ENCODE measurements around the gene DISP3. TPM values are rescaled to one million over a fixed set of nuclear protein-coding genes. Genes with fewer than 3 reads are reported as not detected.

DISP3 gene
- total RNA-seq, 1 experiment from 2014 or later: 2.3 TPM

DNA sequence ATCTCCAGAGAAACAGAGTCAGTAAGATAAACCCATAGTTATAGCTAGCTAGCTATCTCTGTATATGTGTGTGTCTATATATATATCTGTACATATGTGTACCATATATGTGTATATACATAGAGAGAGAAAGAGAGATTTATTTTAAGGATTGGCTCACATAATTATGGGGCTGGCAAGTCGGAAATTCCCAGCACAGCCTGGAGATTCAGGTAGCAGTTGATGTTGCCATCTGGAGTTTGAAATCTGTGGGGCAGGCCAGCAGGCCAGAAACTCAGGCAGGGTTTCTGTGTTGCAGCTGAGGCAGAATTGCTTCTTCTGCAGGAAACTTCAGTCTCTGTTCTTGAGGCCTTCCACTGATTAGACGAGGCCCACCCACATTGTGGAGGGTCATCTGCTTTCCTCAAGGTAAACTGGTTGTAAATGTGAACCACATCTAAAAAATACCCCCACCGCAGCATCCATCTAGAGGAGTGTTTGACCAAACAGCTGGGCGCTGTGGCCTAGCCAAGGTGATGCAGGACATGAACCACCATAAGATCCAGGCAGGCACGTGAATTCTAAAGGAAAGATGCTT lies 94.2 kb downstream of the DISP3 start:
- Histone ChIP-seq H3K4me2 (ENCODE audit: low read length) (no peak overlapping the region), H3K36me3 (ENCODE audit: control insufficient read depth in 1 of 2, insufficient read depth in 2 of 2, low read length in 2 of 2) (no peaks in the 10 kb centered on the region), H2AFZ (ENCODE audit: low read depth, low read length, poor library complexity, severe bottlenecking) (no peak overlapping the region), H3K9ac (ENCODE audit: low read length) (no peak overlapping the region), H3K4me3 (replicated peaks in 1 of 2; ENCODE audit: low read depth in 1 of 2, low read length in 2 of 2) (no peak overlapping the region), H3K27me3 (ENCODE audit: insufficient read depth, low read length) (peaks cover 7% of the 10 kb centered on the region; the same call in 1 of the 2 replicates), H3K79me2 (ENCODE audit: insufficient read depth, low read length) (no peaks in the 10 kb centered on the region), H3K9me2 (ENCODE audit: insufficient read depth) (no peaks in the 10 kb centered on the region), H3K27ac (ENCODE audit: low read depth, low read length) (no peak overlapping the region), H3K4me1 (ENCODE audit: control insufficient read depth in 1 of 2, insufficient read depth in 2 of 2, low read length in 2 of 2) (no peaks in the 10 kb centered on the region), H3K9me3 (ENCODE audit: control insufficient read depth in 1 of 2, insufficient read depth in 1 of 2, low read depth in 1 of 2, low read length in 2 of 2) (no peaks in the 10 kb centered on the region), H4K20me1 (ENCODE audit: insufficient read depth) (no peaks in the 10 kb centered on the region)
- ATAC-seq: no peak
- BruUV-seq (replicated peaks): no TSS peak
- no peak for DNase-seq (ENCODE audit: low read depth, low spot score)
- ChIA-PET POLR2A (interaction anchor here (0.6 to 1.2 kb wide), 2 partner anchors 21 to 586 kb away, joined by 3 read pairs; no protein-coding TSS in a partner anchor), CTCF (interaction anchor here (2.8 kb wide), 1 partner anchor 14 kb away, joined by 7 read pairs; no protein-coding TSS in a partner anchor), RAD21 (ENCODE audit: low non-redundant PET in 1 of 2, low total read pairs in 2 of 2, uncharacterized antibody in 2 of 2, unreplicated experiment in 2 of 2) (no interaction called here)
- intact Hi-C loops (cut with micrococcal nuclease): no loop called here
- TF ChIP-seq SRF (IDR thresholded peaks at IDR 0.05; ENCODE audit: low read depth) (no peak), CEBPB (IDR thresholded peaks at IDR 0.05; ENCODE audit: low read depth) (no peak), FOSL1 (IDR thresholded peaks at IDR 0.05; ENCODE audit: low read depth) (no peak), ZFX (IDR thresholded peaks at IDR 0.05) (no peak), RAD21 (IDR thresholded peaks at IDR 0.05; ENCODE audit: low read depth) (no peak), POLR2AphosphoS5 (IDR thresholded peaks at IDR 0.05; ENCODE audit: low read depth, low read length) (no peak), CBX3 (IDR thresholded peaks at IDR 0.05; ENCODE audit: low read depth) (no peak), YY1 (IDR thresholded peaks at IDR 0.05; ENCODE audit: extremely low read depth, insufficient replicate concordance, low read depth, low read length) (no peak)
- TF ChIP-seq, protein P1, sequence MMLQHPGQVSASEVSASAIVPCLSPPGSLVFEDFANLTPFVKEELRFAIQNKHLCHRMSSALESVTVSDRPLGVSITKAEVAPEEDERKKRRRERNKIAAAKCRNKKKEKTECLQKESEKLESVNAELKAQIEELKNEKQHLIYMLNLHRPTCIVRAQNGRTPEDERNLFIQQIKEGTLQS (IDR thresholded peaks at IDR 0.05): no peak
- TF ChIP-seq, protein P2, sequence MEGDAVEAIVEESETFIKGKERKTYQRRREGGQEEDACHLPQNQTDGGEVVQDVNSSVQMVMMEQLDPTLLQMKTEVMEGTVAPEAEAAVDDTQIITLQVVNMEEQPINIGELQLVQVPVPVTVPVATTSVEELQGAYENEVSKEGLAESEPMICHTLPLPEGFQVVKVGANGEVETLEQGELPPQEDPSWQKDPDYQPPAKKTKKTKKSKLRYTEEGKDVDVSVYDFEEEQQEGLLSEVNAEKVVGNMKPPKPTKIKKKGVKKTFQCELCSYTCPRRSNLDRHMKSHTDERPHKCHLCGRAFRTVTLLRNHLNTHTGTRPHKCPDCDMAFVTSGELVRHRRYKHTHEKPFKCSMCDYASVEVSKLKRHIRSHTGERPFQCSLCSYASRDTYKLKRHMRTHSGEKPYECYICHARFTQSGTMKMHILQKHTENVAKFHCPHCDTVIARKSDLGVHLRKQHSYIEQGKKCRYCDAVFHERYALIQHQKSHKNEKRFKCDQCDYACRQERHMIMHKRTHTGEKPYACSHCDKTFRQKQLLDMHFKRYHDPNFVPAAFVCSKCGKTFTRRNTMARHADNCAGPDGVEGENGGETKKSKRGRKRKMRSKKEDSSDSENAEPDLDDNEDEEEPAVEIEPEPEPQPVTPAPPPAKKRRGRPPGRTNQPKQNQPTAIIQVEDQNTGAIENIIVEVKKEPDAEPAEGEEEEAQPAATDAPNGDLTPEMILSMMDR (IDR thresholded peaks at IDR 0.05 in 2 of 3, conservative IDR thresholded peaks at IDR 0.05 in 1 of 3; ENCODE audit: borderline replicate concordance in 1 of 3, insufficient read depth in 1 of 3, low read depth in 2 of 3, low read length in 2 of 3): no peak

Data from HCT116 (cell line).